Tibial nerve (tissue), 3 donors: ENCODE data around the gene GOLGA6C.

Experiments used
- CTCF ChIP-seq, 5 experiments: fragments of 200-600 bp in 3 of 5; fragments of 450-650 bp in 2 of 5; sonication (generic) in 3 of 5; IDR thresholded peaks; one replicate each; pipeline ENCODE4 v1.5.1; 2016 to 2019; ENCODE audit warnings: antibody characterized with exemption in 5 of 5, mild to moderate bottlenecking in 3 of 5, moderate library complexity in 2 of 5
- POLR2A ChIP-seq, 2 donors: fragments of 450-650 bp; IDR thresholded peaks; one replicate each; pipeline ENCODE4 v1.6.1; 2017; ENCODE audit warnings: antibody characterized with exemption in 2 of 2, mild to moderate bottlenecking in 2 of 2, moderate library complexity in 2 of 2

GRCh38 chr15:75234191-75234810 lies 23.8 kb upstream of the GOLGA6C start:
- TF ChIP-seq CTCF (IDR thresholded peaks at IDR 0.05): no peak
- TF ChIP-seq POLR2A (IDR thresholded peaks at IDR 0.05): no peak
